ENCODE results near the gene DDX5.

Gene DDX5

GRCh38 chr17:64494121-64494520 lies 12.0 kb downstream of the DDX5 start:
- Histone ChIP-seq H3K4me1 (no peaks in the 10 kb centered on the region; the same call in 1 of the 2 replicates), H3K4me3 (ENCODE audit: low read depth, low read length) (no peak overlapping the region), H3K27me3 (no peaks in the 10 kb centered on the region; the same call in 1 of the 2 replicates), H3K9me3 (no peaks in the 10 kb centered on the region), H3K36me3 (peaks cover 47% of the 10 kb centered on the region)
- TF ChIP-seq CTCF (IDR thresholded peaks at IDR 0.05; ENCODE audit: low read depth, low read length) = no peak
- DNase-seq = no peak

- peak; percentile 52 for TF ChIP-seq CTCF (IDR thresholded peaks at IDR 0.05; ENCODE audit: low read depth, low read length)
- no peaks in the 10 kb centered on the region for H3K27me3 ChIP-seq
- no peak overlapping the region for H3K4me3 ChIP-seq (ENCODE audit: low read depth, low read length)
- no peak for DNase-seq
- H3K36me3 ChIP-seq = peaks cover 40% of the 10 kb centered on the region
- H3K9me3 ChIP-seq = no peaks in the 10 kb centered on the region
- no peaks in the 10 kb centered on the region for H3K4me1 ChIP-seq
Observed at GRCh38 chr17:64492481-64493109, 13.5 kb downstream of the DDX5 start.

- Histone ChIP-seq H3K9me3 (no peaks in the 10 kb centered on the region), H3K36me3 (peaks cover 43% of the 10 kb centered on the region), H3K27me3 (no peaks in the 10 kb centered on the region), H3K4me1 (no peaks in the 10 kb centered on the region), H3K4me3 (ENCODE audit: low read depth, low read length) (no peak overlapping the region)
- no peak for DNase-seq
- no peak for TF ChIP-seq CTCF (IDR thresholded peaks at IDR 0.05; ENCODE audit: low read depth, low read length)
Observed at GRCh38 chr17:64491994-64492393, 14.1 kb downstream of the DDX5 start.

GRCh38 chr17:64491034-64491860 lies 14.8 kb downstream of the DDX5 start:
- H3K4me3 ChIP-seq (ENCODE audit: low read depth, low read length) = no peak overlapping the region
- no peaks in the 10 kb centered on the region for H3K9me3 ChIP-seq
- no peaks in the 10 kb centered on the region for H3K27me3 ChIP-seq
- TF ChIP-seq CTCF (IDR thresholded peaks at IDR 0.05; ENCODE audit: low read depth, low read length) = peak; percentile 79
- peak; percentile 55 for DNase-seq
- no peaks in the 10 kb centered on the region for H3K4me1 ChIP-seq
- peaks cover 43% of the 10 kb centered on the region for H3K36me3 ChIP-seq

GRCh38 chr17:64488301-64488700 lies 17.8 kb downstream of the DDX5 start:
- peaks cover 62% of the 10 kb centered on the region for H3K36me3 ChIP-seq
- H3K4me3 ChIP-seq (ENCODE audit: low read depth, low read length) = no peak overlapping the region
- no peaks in the 10 kb centered on the region for H3K9me3 ChIP-seq
- no peak for TF ChIP-seq CTCF (IDR thresholded peaks at IDR 0.05; ENCODE audit: low read depth, low read length)
- no peaks in the 10 kb centered on the region for H3K27me3 ChIP-seq
- H3K4me1 ChIP-seq = no peaks in the 10 kb centered on the region
- DNase-seq = no peak

GRCh38 chr17:64484380-64484779 lies 21.7 kb downstream of the DDX5 start:
- TF ChIP-seq CTCF (IDR thresholded peaks at IDR 0.05; ENCODE audit: low read depth, low read length) = no peak
- Histone ChIP-seq H3K4me3 (ENCODE audit: low read depth, low read length) (no peak overlapping the region), H3K27me3 (no peaks in the 10 kb centered on the region), H3K9me3 (no peaks in the 10 kb centered on the region), H3K4me1 (no peaks in the 10 kb centered on the region), H3K36me3 (peaks cover 39% of the 10 kb centered on the region)
- no peak for DNase-seq
